ENCODE data around the gene DAP3.
"Not testable (repeated sequence)": the region's sequence is repeated elsewhere in the genome, so short reads cannot be mapped to it uniquely, and the experiment has no call there.

DAP3 gene

DNA sequence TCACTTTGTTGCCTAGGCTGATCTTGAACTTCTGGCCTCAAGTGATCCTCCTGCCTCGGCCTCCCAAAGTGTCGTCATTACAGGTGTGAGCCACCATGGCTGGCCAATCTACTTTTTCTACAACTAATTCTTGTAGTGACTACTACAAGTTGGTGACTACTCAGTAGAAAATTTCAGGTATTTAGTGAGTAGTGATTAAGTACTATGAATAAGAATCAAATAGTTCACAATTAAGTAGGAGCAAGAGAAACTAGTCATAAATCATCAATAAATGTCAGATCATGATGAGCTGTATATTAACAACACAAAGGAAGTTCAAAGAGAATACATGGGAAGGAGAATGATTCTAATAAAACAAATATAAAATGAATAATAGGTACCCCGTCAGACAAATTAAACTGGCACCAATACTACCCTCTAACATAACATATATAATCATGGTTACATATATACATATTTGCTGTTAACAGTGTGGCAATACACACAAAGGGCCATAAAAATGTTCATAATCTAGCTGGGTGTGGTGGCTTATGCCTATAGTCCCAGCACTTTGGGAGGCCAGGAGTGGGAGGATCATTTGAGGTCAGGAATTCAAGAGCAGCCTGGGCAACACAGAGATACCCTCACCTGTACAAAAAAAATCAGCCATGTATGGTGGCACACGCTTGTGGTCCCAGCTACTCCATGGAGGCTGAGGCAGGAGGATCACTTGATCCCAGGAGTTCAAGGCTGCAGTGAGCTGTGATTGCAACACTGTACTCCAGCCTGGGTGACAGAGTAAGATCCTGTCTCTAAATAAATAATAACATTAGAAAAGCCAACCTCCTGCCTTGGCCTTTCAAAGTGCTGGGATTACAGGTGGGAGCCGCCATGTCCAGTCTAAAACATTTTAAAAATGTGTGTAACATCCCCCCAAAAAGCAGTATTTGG lies 19.4 kb upstream of the DAP3 start:
- H3K4me3 ChIP-seq (ENCODE audit: low read length) = no peak overlapping the region
- TF ChIP-seq CTCF (IDR thresholded peaks at IDR 0.05; ENCODE audit: insufficient read depth, low read depth, low read length, missing control alignments) = no peak
- no peak for DNase-seq (ENCODE audit: low read depth)

DNA sequence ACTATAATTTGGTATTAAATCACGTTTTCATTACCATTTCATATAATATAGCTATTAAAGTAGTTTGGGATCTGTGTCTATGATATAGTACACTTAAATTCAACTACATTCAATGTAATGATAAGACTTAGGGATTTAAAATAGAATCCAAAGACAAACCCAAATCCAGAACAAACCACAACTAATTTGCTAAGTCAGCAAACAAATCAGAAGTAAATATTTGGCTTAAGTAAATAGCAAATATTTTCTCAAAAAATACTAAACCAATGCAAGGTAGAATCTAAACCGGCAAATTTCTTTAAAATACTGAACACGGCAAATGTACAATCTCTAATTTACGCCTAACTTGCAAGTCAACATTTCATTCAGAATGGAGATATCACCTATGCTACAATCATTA lies 17.1 kb upstream of the DAP3 start:
- DNase-seq (ENCODE audit: low read depth) = no peak
- H3K4me3 ChIP-seq (ENCODE audit: low read length) = no peak overlapping the region
- no peak for TF ChIP-seq CTCF (IDR thresholded peaks at IDR 0.05; ENCODE audit: insufficient read depth, low read depth, low read length, missing control alignments)

DNA sequence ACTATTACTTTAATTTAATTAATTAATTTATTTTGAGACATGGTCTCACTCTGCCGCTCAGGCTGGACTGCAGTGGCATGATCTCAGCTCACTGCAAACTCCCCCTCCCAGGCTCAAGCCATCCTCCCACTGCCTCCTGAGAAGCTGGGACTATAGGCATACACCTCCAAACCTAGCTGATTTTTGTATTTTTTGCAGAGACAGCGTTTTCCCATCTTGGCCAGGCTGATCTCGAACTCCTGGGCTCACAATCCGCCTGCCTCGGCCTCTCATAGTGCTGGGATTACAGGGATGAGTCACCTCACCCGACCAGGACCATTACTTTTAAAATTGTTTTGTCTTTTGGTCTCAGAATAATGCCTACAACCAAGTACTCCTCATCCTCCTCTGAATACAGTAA lies 15.9 kb upstream of the DAP3 start:
- TF ChIP-seq CTCF (IDR thresholded peaks at IDR 0.05; ENCODE audit: insufficient read depth, low read depth, low read length, missing control alignments) = no peak

GRCh38 chr1:155678027-155678426 lies 10.9 kb upstream of the DAP3 start:
- peak; percentile 51 for DNase-seq (ENCODE audit: low read depth)
- H3K4me3 ChIP-seq (ENCODE audit: low read length) = no peak overlapping the region
- no peak for TF ChIP-seq CTCF (IDR thresholded peaks at IDR 0.05; ENCODE audit: insufficient read depth, low read depth, low read length, missing control alignments)

More for the DNA sequence above, 15.9 kb upstream of the DAP3 start:
- H3K4me3 ChIP-seq (ENCODE audit: low read length) = no peak overlapping the region
- no peak for DNase-seq (ENCODE audit: low read depth)

DNA sequence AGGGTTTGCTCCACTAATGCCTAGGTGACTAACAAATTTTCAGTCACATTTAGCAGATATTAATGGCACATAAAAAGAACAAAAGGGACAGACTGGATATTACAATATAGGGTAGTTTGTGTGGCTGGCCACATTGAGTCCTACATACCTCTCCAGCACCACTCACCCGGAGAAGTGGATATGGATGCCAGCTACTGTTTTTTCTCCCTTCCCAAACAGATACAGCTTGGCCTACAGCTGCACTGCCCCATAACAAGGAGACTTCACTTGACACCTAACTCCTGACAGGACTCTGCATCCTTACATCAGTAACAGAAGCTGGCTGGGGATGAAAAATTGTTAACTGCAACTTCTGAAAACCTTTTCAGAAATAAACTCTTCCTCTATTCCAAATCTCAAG lies 9.9 kb upstream of the DAP3 start:
- DNase-seq (ENCODE audit: low read depth); H3K4me3 ChIP-seq (ENCODE audit: low read length): not testable (repeated sequence)

- no peak for DNase-seq (ENCODE audit: low read depth)
- no peak for TF ChIP-seq CTCF (IDR thresholded peaks at IDR 0.05; ENCODE audit: insufficient read depth, low read depth, low read length, missing control alignments)
- H3K4me3 ChIP-seq (ENCODE audit: low read length) = no peak overlapping the region
Measured at GRCh38 chr1:155680531-155680930, 8.4 kb upstream of the DAP3 start.

DNA sequence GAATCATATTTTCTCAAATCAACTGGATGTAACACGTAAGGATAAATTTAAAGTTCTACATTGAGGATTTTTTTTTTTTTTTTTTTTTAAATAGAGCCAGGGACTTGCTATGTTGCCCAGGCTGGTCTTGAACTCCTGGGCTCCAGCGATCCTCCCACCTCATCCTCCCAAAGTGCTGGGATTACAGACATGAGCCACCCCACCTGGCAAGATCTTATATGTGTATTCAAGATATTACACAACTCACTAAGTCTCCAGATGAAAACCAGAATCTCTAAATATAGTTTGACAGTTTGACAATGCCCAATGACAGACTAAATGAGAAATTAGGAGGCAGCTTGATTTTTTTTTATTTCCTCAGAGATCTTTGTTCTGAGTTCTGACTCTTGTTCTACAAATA lies 7.1 kb upstream of the DAP3 start:
- no peak for DNase-seq (ENCODE audit: low read depth)
- no peak for TF ChIP-seq CTCF (IDR thresholded peaks at IDR 0.05; ENCODE audit: insufficient read depth, low read depth, low read length, missing control alignments)
- H3K4me3 ChIP-seq (ENCODE audit: low read length) = no peak overlapping the region

DNA sequence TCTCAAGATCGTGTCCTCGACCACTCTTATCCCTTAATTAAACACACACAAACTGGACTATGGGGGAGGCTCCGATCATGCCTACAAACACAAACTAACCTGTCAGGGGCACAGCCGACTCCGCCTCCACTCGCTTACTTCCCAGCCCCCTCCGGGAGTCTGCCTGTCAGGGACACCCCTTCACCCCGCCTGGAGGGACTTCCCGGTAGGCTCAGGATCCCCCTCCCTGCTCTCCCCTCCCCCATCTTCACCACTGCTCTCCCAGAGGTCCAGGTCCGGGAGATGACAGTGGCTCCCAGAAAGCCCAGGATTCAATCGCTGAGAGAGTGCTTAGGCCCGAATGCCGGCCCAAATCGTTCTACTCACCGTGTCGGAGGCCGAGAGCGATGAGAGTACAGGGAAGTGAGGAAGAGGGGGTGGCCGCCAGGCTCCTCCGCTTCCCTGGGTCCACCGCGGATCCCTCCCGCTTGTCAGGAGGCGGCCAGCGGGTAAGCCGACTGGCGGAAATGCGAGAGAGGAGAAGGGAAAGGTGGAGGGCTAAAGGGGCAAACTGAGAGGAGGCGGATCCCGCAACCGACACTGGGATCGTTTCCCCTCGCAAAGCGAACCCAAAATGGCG lies 1.1 kb upstream of the DAP3 start:
- peak; percentile 34 for DNase-seq (ENCODE audit: low read depth)
- peak overlapping the region; percentile 78 for H3K4me3 ChIP-seq (ENCODE audit: low read length)

Data from epithelial cell of esophagus (primary cell).